Natural killer cell (primary cell): ENCODE results near the gene POLR3B. TPM values are rescaled to one million over a fixed set of nuclear protein-coding genes. Genes with fewer than 3 reads are reported as not detected.
A peak's percentile ranks its signal among the peaks of the same experiment; 100 is the strongest.

Experiments
- ATAC-seq, 3 donors: fragments of 150-1000 bp in 2 of 3; fragments of 200-7000 bp in 1 of 3; cut with Tn5 transposase; 1 replicate in 1 of 3; 2 replicates in 2 of 3; pipeline ENCODE4 v1.10.0; 2021; ENCODE audit warnings: mild to moderate bottlenecking in 2 of 3, moderate library complexity in 2 of 3
- DNase-seq, 2 donors: peaks; one replicate each; pipeline versions ENCODE4 v3.0.0 to v3.0.0-alpha.2; 2013 to 2021; ENCODE audit warnings: mixed read lengths in 1 of 2
- H3K27ac ChIP-seq: one replicate; pipeline ENCODE4 v1.5.1; 2013; ENCODE audit warnings: mild to moderate bottlenecking, low read length
- H3K27me3 ChIP-seq: one replicate; pipeline ENCODE4 v1.6.1; 2013; ENCODE audit warnings: low read length; ENCODE audit not compliant: control insufficient read depth, insufficient read depth
- H3K36me3 ChIP-seq: one replicate; pipeline ENCODE4 v1.6.1; 2013; ENCODE audit warnings: low read length; ENCODE audit not compliant: control insufficient read depth, insufficient read depth
- H3K4me1 ChIP-seq: one replicate; pipeline ENCODE4 v1.6.1; 2013; ENCODE audit warnings: low read length; ENCODE audit not compliant: control insufficient read depth, insufficient read depth
- H3K4me3 ChIP-seq: one replicate; pipeline ENCODE4 v1.5.1; 2013; ENCODE audit warnings: low read length
- H3K9me3 ChIP-seq: one replicate; pipeline ENCODE4 v1.6.1; 2013; ENCODE audit warnings: low read length; ENCODE audit not compliant: control insufficient read depth, insufficient read depth
- H3K27ac Mint-ChIP-seq, 2 donors: one replicate each; pipeline ENCODE4 v1.8.0; 2022; ENCODE audit warnings: mild to moderate bottlenecking in 2 of 2, mixed read lengths in 2 of 2, moderate library complexity in 1 of 2
- H3K27me3 Mint-ChIP-seq, 2 donors: one replicate each; pipeline ENCODE4 v1.8.0; 2022; ENCODE audit warnings: low read depth in 2 of 2, mixed read lengths in 2 of 2
- H3K36me3 Mint-ChIP-seq: one replicate; pipeline ENCODE4 v1.8.0; 2022; ENCODE audit warnings: mixed read lengths
- H3K4me1 Mint-ChIP-seq, 2 donors: one replicate each; pipeline ENCODE4 v1.8.0; 2022; ENCODE audit warnings: mixed read lengths in 2 of 2
- H3K4me3 Mint-ChIP-seq: one replicate; pipeline ENCODE4 v1.8.0; 2022; ENCODE audit warnings: mild to moderate bottlenecking, moderate library complexity, mixed read lengths
- H3K9me3 Mint-ChIP-seq, 2 donors: one replicate each; pipeline ENCODE4 v1.8.0; 2022; ENCODE audit warnings: mixed read lengths in 2 of 2
- WGBS: methylation state at CpG from one replicate; pipeline ENCODE4 v1.1.7; 2013; ENCODE audit warnings: missing lambda C conversion rate; ENCODE audit not compliant: insufficient coverage; 5-methylcytosine and 5-hydroxymethylcytosine counted together
- intact Hi-C: fragments of 100-400 bp; cut with micrococcal nuclease; formaldehyde crosslinking; loops from one replicate; pipeline ENCODE4 v1.14.2; 2022
- total RNA-seq, 4 donors: library from RNA; stranded (reverse); fragments of 120-200 nt in 1 of 4; gene quantifications; one replicate each; pipeline versions ENCODE4 v1.2.3 to v1.2.4, GENCODE V29; 2013 to 2022
- TF ChIP-seq, protein P1 (sequence below): fragments of 200-600 bp; IDR thresholded peaks from one replicate; pipeline ENCODE4 v1.8.0; 2022; ENCODE audit warnings: antibody characterized with exemption

Gene POLR3B
- total RNA-seq: 1 to 10 TPM; 3.8 to 8.1 (median 5.4) TPM
- 6.8 TPM for total RNA-seq (2013)

DNA sequence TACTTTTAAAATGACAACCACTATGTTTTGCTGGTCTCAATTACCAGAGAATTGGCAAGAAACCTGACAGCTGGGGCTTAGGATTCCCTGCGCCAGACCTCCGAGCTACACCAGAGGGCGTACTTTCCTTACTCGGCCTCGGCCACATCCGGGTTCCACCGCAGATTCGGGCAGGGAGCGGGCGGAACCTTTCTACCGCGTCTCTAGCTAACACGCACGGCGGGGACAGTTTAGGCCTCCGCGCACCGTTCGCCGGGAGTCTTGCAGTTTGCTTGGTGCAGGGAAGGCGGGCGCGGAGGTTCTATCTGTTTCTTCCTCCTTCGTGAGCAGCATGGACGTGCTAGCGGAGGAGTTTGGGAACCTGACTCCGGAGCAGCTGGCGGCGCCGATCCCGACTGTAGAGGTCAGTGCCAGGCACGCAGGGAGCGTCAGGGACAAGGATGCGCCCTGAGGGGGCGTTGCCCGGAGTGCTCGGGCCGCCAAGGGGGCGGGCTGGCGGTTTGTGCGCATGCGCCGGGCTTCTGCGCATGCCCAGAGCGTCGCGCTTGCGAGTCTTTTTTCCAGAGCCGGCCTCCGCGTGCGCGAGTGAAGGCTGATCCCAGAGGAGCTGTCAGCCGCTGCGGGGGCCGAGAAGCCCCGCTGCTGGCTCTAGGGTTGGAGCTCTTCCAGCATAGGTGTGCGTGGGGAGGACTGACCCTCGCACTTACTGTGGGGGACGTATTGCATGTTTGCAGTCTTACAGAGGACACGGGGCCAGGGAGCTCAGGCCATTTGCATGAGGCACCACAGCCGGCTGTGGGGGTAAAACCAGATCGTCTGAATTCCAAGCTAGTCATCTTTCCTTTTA is at the start of gene POLR3B:
Gene POLR3B (plus strand): TSS at position 200 of the 847 bp plus-strand sequence. CDS start 132 bp downstream, at position 332.
- ATAC-seq (peak; percentile 91 to 97 (median 93)), DNase-seq (peak; percentile 94 to 98)
- H3K36me3 Mint-ChIP-seq: no peaks in the 10 kb centered on the region
- intact Hi-C loops: loop anchor here (1.0 to 5.0 kb wide), 3 partner anchors 55 to 563 kb away; partner anchors contain the start of genes CKAP4 and TCP11L2
- no peaks in the 10 kb centered on the region for H3K9me3 Mint-ChIP-seq
- H3K9me3 ChIP-seq: no peaks in the 10 kb centered on the region
- H3K27me3 Mint-ChIP-seq: no peaks in the 10 kb centered on the region
- H3K4me1 ChIP-seq: peaks cover 8% of the 10 kb centered on the region
- TF ChIP-seq, protein P1, sequence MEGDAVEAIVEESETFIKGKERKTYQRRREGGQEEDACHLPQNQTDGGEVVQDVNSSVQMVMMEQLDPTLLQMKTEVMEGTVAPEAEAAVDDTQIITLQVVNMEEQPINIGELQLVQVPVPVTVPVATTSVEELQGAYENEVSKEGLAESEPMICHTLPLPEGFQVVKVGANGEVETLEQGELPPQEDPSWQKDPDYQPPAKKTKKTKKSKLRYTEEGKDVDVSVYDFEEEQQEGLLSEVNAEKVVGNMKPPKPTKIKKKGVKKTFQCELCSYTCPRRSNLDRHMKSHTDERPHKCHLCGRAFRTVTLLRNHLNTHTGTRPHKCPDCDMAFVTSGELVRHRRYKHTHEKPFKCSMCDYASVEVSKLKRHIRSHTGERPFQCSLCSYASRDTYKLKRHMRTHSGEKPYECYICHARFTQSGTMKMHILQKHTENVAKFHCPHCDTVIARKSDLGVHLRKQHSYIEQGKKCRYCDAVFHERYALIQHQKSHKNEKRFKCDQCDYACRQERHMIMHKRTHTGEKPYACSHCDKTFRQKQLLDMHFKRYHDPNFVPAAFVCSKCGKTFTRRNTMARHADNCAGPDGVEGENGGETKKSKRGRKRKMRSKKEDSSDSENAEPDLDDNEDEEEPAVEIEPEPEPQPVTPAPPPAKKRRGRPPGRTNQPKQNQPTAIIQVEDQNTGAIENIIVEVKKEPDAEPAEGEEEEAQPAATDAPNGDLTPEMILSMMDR: peak; percentile 84
- peak within 1 kb of the TSS; percentile 82 for H3K27ac ChIP-seq
- peak within 1 kb of the TSS; percentile 95 for H3K4me3 ChIP-seq
- H3K36me3 ChIP-seq: no peaks in the 10 kb centered on the region
- WGBS: under 1% methylated on average over 63 of the region's 63 CpGs
- H3K27me3 ChIP-seq: no peaks in the 10 kb centered on the region
- H3K4me1 Mint-ChIP-seq: peaks cover 15 to 18% of the 10 kb centered on the region in 2 donors
- H3K4me3 Mint-ChIP-seq: peak within 1 kb of the TSS; percentile 89
- H3K27ac Mint-ChIP-seq: peak within 1 kb of the TSS; percentile 71 to 93

- Mint-ChIP-seq H3K27me3 (no peaks in the 10 kb centered on the region), H3K4me1 (peaks cover 61 to 63% of the 10 kb centered on the region in 2 donors), H3K27ac (peak overlapping the region in 1 of 2 donors; percentile 96), H3K4me3 (no peak overlapping the region), H3K36me3 (no peaks in the 10 kb centered on the region), H3K9me3 (no peaks in the 10 kb centered on the region)
- TF ChIP-seq, protein P1: no peak
- intact Hi-C loops: no loop called here
- peaks cover 3% of the 10 kb centered on the region for H3K36me3 ChIP-seq
- no peak for ATAC-seq
- 87% methylated on average over 1 of the region's 1 CpG for WGBS
- DNase-seq: no peak
- no peak overlapping the region for H3K27ac ChIP-seq
- H3K9me3 ChIP-seq: no peaks in the 10 kb centered on the region
- H3K4me3 ChIP-seq: no peak overlapping the region
- H3K27me3 ChIP-seq: no peaks in the 10 kb centered on the region
- peaks cover 16% of the 10 kb centered on the region for H3K4me1 ChIP-seq
Observed at GRCh38 chr12:106308121-106308520, 49.4 kb upstream of the POLR3B start.

GRCh38 chr12:106308611-106309010 is 48.9 kb upstream of the POLR3B start:
- Mint-ChIP-seq H3K36me3 (no peaks in the 10 kb centered on the region), H3K4me3 (no peak overlapping the region), H3K27me3 (no peaks in the 10 kb centered on the region), H3K9me3 (no peaks in the 10 kb centered on the region), H3K4me1 (peaks cover 59 to 61% of the 10 kb centered on the region in 2 donors), H3K27ac (peak overlapping the region; percentile 4 to 22)
- H3K4me1 ChIP-seq: peaks cover 13% of the 10 kb centered on the region
- intact Hi-C loops: no loop called here
- DNase-seq (no peak), ATAC-seq (no peak)
- no peaks in the 10 kb centered on the region for H3K27me3 ChIP-seq
- TF ChIP-seq, protein P1: no peak
- no peak overlapping the region for H3K4me3 ChIP-seq
- H3K36me3 ChIP-seq: peaks cover 3% of the 10 kb centered on the region
- H3K9me3 ChIP-seq: no peaks in the 10 kb centered on the region
- 95% methylated on average over 3 of the region's 3 CpGs for WGBS
- H3K27ac ChIP-seq: no peak overlapping the region
